ENCODE results near the gene HLA-DMB.

GRCh38 chr6:32972353-32973143 is 31.7 kb upstream of the HLA-DMB start:
- TF ChIP-seq CTCF (IDR thresholded peaks at IDR 0.05) (no peak), ZFX (IDR thresholded peaks at IDR 0.05; ENCODE audit: borderline replicate concordance) (no peak)

Measured in 22Rv1 (cell line).